HG02981 (cell line): Measurements from ENCODE around the gene IQCH.
"Not testable (repeated sequence)": the region's sequence is repeated elsewhere in the genome, so short reads cannot be mapped to it uniquely, and the experiment has no call there.

Source experiments
- ATAC-seq: cut with Tn5 transposase; IDR thresholded peaks from one replicate; pipeline ENCODE4 v1.9.1; 2021; ENCODE audit warnings: mild to moderate bottlenecking, moderate library complexity; ENCODE audit not compliant: unreplicated experiment

Gene IQCH

DNA sequence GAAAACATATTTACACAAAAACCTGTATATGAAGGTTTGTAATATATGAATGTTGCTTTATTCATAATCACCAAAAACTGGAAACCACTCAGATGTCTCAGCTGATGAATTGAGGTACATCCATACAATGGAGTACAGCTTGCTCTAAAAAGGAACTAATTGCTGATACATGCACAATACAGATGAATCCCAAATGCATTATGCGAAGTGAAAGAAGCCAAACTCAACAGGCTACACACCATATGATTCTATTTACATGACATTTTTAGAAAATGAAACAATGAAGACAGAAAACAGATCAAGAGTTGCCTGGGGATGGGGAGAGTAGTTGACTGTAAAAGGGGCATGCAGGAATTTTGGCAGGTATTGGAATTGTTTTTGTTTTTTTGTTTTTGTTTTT is 95.5 kb downstream of the IQCH start:
- ATAC-seq = no peak

DNA sequence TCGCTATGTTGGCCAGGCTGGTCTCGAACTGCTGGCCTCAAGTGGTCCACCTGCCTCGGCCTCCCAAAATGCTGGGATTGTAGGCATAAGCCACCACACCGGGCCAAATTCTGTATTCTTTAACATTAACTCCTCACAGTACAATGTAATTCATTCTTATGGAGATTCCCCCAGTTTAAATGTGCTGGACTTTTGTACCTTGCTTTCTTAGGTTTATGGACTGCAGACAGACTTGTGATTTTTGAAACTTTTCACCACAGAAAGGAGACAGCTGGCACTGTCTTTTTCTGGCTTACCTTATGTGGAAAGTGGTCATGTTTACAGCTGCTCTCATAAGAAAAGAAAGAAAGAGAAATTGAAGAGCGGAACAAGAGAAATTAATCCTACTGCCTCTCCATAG is 103.8 kb downstream of the IQCH start:
- ATAC-seq = no peak

DNA sequence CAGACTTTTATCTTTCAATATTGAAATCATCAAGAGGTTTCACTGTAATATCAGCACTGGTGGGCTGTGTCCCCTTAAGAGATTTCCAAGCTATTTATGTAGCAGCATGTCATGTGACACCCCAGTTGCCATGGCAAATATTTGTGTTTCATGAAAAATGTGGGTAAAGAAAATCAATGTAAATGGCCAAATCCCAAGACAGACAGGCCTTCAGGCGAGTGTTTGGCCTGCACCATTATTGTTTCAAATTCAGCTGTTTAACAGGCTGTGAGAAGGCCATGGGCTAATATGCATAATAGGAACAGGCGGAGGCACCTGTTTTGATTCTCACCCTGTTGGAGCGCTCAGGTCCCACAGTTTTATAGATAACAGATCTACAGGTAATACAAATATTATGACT is 104.2 kb downstream of the IQCH start:
- ATAC-seq = no peak

GRCh38 chr15:67359431-67360079 is 105.0 kb downstream of the IQCH start:
- ATAC-seq = no peak

DNA sequence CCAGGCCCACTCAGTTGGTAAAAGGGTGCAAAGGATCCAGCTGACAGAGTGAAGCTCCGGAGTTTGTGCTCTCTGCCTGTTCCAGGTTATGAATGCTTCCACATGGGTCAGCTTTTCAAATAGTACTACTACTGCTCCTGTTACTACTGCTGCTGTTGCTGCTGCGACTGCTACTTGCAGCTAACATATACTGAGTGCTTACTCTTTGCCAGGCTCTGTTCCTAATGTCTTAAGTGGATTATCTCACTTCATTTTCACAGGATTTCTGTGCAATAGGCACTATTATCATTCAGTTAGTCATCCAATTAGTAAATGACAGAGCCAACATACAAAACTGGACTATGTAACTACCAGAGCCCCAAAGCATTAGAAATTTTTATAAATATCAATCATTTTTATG is 106.5 kb downstream of the IQCH start:
- no peak for ATAC-seq

- ATAC-seq = not testable (repeated sequence)
Observed at GRCh38 chr15:67363712-67364111, 109.1 kb downstream of the IQCH start.

- no peak for ATAC-seq
Observed at GRCh38 chr15:67365994-67366393, 111.4 kb downstream of the IQCH start.

GRCh38 chr15:67366904-67367303 is 112.3 kb downstream of the IQCH start:
- ATAC-seq = no peak

- no peak for ATAC-seq
Observed at GRCh38 chr15:67369359-67369998, 114.9 kb downstream of the IQCH start.

GRCh38 chr15:67370206-67370954 is 115.8 kb downstream of the IQCH start:
- ATAC-seq = no peak

DNA sequence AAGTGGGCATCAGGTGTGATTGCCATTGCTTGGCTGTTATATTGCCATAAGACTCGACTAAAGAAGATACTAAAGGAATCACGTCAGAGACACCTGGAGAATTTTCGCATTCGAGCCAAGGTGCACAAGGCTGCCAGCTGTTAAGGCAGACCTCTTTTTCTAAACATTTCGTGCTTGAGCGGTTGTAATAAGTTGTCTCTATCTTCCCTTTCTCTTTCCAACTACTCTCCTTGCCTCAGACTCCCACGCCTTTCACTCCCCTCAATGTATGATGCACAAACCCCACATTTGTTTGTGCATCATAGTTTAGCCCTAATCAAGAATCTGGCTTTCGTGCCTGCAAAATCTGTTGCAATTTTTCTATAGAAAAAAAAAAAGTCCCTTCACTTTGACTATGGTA is 118.0 kb downstream of the IQCH start:
- ATAC-seq = no peak

- no peak for ATAC-seq
Observed at GRCh38 chr15:67372986-67373675, 118.5 kb downstream of the IQCH start.

GRCh38 chr15:67373971-67374370 is 119.4 kb downstream of the IQCH start:
- no peak for ATAC-seq

- ATAC-seq = no peak
Observed at GRCh38 chr15:67379530-67379929, 124.9 kb downstream of the IQCH start.

- ATAC-seq = no peak
Observed at GRCh38 chr15:67380921-67381320, 126.3 kb downstream of the IQCH start.

- no peak for ATAC-seq
Observed at GRCh38 chr15:67381416-67382045, 126.9 kb downstream of the IQCH start.

DNA sequence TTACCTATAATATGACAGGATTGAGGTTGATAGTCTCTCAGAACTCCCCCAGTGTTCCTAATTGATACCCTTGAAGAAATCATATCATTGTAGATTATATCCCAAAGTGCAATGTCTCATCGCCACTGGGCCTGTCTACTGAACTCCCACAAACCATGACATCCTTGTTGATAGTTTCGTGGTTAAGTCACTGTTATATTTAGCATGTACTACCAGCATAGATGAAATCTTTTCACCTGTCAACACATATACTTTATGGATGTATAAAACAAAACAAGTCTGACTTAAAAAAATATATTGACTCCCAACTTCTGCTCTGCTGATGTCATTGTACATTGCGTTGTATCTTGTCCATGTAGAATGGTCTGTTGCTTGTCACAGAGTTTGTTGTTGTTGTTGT is 128.1 kb downstream of the IQCH start:
- ATAC-seq = no peak

GRCh38 chr15:67383899-67384298 is 129.3 kb downstream of the IQCH start:
- ATAC-seq = no peak

- no peak for ATAC-seq
Observed at GRCh38 chr15:67384761-67385160, 130.2 kb downstream of the IQCH start.

GRCh38 chr15:67385971-67386370 is 131.4 kb downstream of the IQCH start:
- no peak for ATAC-seq

DNA sequence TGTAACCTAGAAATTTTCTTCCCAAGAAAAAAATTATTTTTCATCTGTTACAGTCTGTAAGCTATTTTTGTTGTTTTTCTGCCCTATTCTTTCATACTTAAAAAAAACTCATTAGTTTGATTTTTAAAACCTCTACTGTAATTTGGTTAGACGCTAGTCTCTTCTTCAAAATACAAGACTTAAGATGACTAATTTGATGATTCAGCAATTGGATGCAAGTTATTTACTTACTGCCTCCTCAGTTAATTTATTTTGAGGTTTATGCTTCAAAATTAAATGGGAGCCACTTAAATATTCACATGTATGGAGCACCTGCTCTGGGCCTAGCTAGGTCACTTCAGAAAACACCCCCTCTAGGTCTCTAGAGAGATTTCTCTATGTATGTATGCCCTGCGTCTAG is 132.4 kb downstream of the IQCH start:
- ATAC-seq = no peak
